Chondrocyte (in vitro differentiated cells): ENCODE results near the gene SGCD. TPM values are rescaled to one million over a fixed set of nuclear protein-coding genes. Genes with fewer than 3 reads are reported as not detected.

Experiments
- DNase-seq: peaks from one replicate; pipeline ENCODE4 v3.0.0; 2021; ENCODE audit warnings: mixed read lengths, low spot score
- H3K27ac Mint-ChIP-seq: one replicate; pipeline ENCODE4 v1.8.0; 2021; ENCODE audit warnings: mild to moderate bottlenecking, moderate library complexity, mixed read lengths; ENCODE audit not compliant: unreplicated experiment
- H3K27me3 Mint-ChIP-seq: 2 replicates; pipeline ENCODE4 v1.8.0; 2021; ENCODE audit warnings: low read depth, mixed read lengths
- H3K36me3 Mint-ChIP-seq: 2 replicates; pipeline ENCODE4 v1.8.0; 2021; ENCODE audit warnings: low read depth, mixed read lengths
- H3K4me1 Mint-ChIP-seq: 2 replicates; pipeline ENCODE4 v1.8.0; 2021; ENCODE audit warnings: low read depth, mild to moderate bottlenecking, mixed read lengths
- H3K4me3 Mint-ChIP-seq: one replicate; pipeline ENCODE4 v1.8.0; 2021; ENCODE audit warnings: mild to moderate bottlenecking, moderate library complexity, mixed read lengths; ENCODE audit not compliant: unreplicated experiment
- H3K9me3 Mint-ChIP-seq: 2 replicates; pipeline ENCODE4 v1.8.0; 2021; ENCODE audit warnings: low read depth, mixed read lengths
- total RNA-seq: library from RNA; stranded (reverse); gene quantifications from 3 replicates; pipeline ENCODE4 v1.2.1, GENCODE V29; 2021
- TF ChIP-seq, protein P1 (sequence below): fragments of 200-600 bp; sonication (generic); IDR thresholded peaks from 2 replicates; pipeline ENCODE4 v1.5.0; 2021; ENCODE audit warnings: antibody characterized with exemption, mild to moderate bottlenecking, moderate library complexity

SGCD gene
- total RNA-seq, 1 donor from 2014 or later = 8.4 TPM

DNA sequence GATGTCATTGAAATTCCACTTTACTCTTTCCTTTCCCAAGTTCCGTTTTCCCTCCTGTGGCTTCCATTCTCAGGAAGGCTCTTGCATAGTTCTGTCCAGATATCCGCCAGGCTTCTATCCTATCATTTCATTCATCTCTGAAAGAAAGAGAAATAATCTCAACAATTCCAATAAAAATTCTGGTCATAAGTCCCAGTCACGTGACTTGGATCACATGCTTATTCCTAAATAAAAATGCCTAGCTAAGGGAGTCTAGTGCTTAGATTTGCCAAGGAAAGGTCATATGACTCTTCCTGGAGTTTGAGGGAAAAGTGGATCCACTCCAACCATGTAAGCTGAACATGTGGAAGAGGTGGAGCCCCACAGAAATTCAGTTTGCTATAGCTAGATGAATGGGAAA lies 377.2 kb downstream of the SGCD start:
- peaks cover 11% of the 10 kb centered on the region for H3K4me1 Mint-ChIP-seq
- TF ChIP-seq, protein P1, sequence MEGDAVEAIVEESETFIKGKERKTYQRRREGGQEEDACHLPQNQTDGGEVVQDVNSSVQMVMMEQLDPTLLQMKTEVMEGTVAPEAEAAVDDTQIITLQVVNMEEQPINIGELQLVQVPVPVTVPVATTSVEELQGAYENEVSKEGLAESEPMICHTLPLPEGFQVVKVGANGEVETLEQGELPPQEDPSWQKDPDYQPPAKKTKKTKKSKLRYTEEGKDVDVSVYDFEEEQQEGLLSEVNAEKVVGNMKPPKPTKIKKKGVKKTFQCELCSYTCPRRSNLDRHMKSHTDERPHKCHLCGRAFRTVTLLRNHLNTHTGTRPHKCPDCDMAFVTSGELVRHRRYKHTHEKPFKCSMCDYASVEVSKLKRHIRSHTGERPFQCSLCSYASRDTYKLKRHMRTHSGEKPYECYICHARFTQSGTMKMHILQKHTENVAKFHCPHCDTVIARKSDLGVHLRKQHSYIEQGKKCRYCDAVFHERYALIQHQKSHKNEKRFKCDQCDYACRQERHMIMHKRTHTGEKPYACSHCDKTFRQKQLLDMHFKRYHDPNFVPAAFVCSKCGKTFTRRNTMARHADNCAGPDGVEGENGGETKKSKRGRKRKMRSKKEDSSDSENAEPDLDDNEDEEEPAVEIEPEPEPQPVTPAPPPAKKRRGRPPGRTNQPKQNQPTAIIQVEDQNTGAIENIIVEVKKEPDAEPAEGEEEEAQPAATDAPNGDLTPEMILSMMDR = no peak
- no peaks in the 10 kb centered on the region for H3K27me3 Mint-ChIP-seq
- DNase-seq = no peak
- no peaks in the 10 kb centered on the region for H3K9me3 Mint-ChIP-seq
- no peak overlapping the region for H3K27ac Mint-ChIP-seq
- no peak overlapping the region for H3K4me3 Mint-ChIP-seq
- no peaks in the 10 kb centered on the region for H3K36me3 Mint-ChIP-seq

- DNase-seq = no peak
- peaks cover 11% of the 10 kb centered on the region for H3K4me1 Mint-ChIP-seq
- H3K9me3 Mint-ChIP-seq = peaks cover 3% of the 10 kb centered on the region
- TF ChIP-seq, protein P1 = no peak
- no peak overlapping the region for H3K27ac Mint-ChIP-seq
- peaks cover 2% of the 10 kb centered on the region for H3K36me3 Mint-ChIP-seq
- no peaks in the 10 kb centered on the region for H3K27me3 Mint-ChIP-seq
- H3K4me3 Mint-ChIP-seq = no peak overlapping the region
Measured at GRCh38 chr5:156706631-156707030, 379.7 kb downstream of the SGCD start.

- Mint-ChIP-seq H3K9me3 (peaks cover 3% of the 10 kb centered on the region), H3K4me1 (peaks cover 11% of the 10 kb centered on the region), H3K27me3 (no peaks in the 10 kb centered on the region), H3K36me3 (peaks cover 2% of the 10 kb centered on the region), H3K27ac (no peak overlapping the region), H3K4me3 (no peak overlapping the region)
- TF ChIP-seq, protein P1 = no peak
- no peak for DNase-seq
Measured at GRCh38 chr5:156707750-156708149, 380.8 kb downstream of the SGCD start.

- no peak overlapping the region for H3K27ac Mint-ChIP-seq
- no peaks in the 10 kb centered on the region for H3K4me1 Mint-ChIP-seq
- peaks cover 2% of the 10 kb centered on the region for H3K36me3 Mint-ChIP-seq
- no peak overlapping the region for H3K4me3 Mint-ChIP-seq
- DNase-seq = no peak
- TF ChIP-seq, protein P1 = no peak
- peaks cover 3% of the 10 kb centered on the region for H3K9me3 Mint-ChIP-seq
- H3K27me3 Mint-ChIP-seq = no peaks in the 10 kb centered on the region
Measured at GRCh38 chr5:156715287-156715686, 388.3 kb downstream of the SGCD start.

DNA sequence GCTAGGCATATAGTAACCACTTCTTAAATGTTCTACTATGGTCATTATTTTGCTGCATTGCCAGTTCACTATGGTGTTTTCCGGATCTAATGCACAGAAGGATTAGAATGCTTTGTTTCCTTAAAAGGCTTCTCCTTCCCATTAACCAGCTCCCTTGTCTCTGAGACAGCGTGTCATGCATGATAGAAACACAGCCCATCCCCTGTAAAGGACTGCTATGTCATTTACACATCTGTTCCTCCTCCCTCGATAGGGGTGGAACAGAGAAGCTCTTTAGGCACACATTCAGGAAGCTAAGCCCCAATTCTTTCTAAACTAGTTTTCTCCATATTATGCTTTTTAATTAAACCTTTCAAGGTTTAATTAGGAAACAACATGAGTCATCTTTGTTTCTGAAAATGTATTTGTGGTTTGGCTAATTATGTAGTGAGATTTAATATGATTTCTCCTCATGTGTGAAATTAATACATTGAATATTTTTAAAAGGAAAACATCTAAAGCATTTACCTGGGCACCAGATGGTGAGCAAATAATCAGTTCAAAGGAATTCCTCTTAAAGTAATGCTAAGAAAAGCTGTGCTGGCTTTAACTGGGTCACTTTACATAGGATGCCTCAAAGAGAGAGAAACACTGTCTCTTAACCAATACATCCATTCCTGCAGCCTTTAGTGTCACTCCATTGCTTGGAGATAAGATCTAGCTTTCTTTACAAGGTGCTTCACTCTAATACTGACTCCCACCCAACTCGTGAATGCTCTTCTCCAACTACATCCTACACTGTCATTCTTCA lies 389.8 kb downstream of the SGCD start:
- Mint-ChIP-seq H3K36me3 (no peaks in the 10 kb centered on the region), H3K27ac (no peak overlapping the region), H3K9me3 (no peaks in the 10 kb centered on the region), H3K4me3 (no peak overlapping the region), H3K4me1 (no peaks in the 10 kb centered on the region), H3K27me3 (no peaks in the 10 kb centered on the region)
- TF ChIP-seq, protein P1 = no peak
- no peak for DNase-seq
